Right cardiac atrium (tissue), 5 donors: ENCODE measurements around the gene GLRX3. TPM values are rescaled to one million over a fixed set of nuclear protein-coding genes. Genes with fewer than 3 reads are reported as not detected.
"Not testable (repeated sequence)": the region's sequence is repeated elsewhere in the genome, so short reads cannot be mapped to it uniquely, and the experiment has no call there.

Experiments used
- ATAC-seq, 2 donors: fragments of 200-7000 bp; cut with Tn5 transposase; one replicate each; pipeline versions ENCODE4 v1.8.0 to v1.9.1; 2020; ENCODE audit warnings: moderate library complexity in 2 of 2, mild to moderate bottlenecking in 1 of 2
- DNase-seq, 3 donors: peaks; one replicate each; pipeline ENCODE4 v3.0.0-alpha.2; 2020
- H3K27ac ChIP-seq: one replicate; pipeline ENCODE4 v1.5.1; 2013; ENCODE audit warnings: mild to moderate bottlenecking, low read length, control low read depth, moderate library complexity
- H3K27me3 ChIP-seq: one replicate; pipeline ENCODE4 v1.6.1; 2013; ENCODE audit not compliant: control insufficient read depth, insufficient read depth
- H3K4me1 ChIP-seq: one replicate; pipeline ENCODE4 v1.6.1; 2013; ENCODE audit warnings: low read length; ENCODE audit not compliant: control insufficient read depth, insufficient read depth
- H3K4me3 ChIP-seq: one replicate; pipeline ENCODE4 v1.5.1; 2013; ENCODE audit warnings: low read length, control low read depth
- H3K9me3 ChIP-seq: one replicate; pipeline ENCODE4 v1.6.1; 2013; ENCODE audit warnings: low read length; ENCODE audit not compliant: control insufficient read depth
- WGBS: extraction: QIAGEN DNeasy Blood & Tissue Kit; methylation state at CpG from one replicate; pipeline ENCODE4 v1.1.7; 2013; 5-methylcytosine and 5-hydroxymethylcytosine counted together
- intact Hi-C, 4 donors: fragments of 100-400 bp; cut with DNase I; formaldehyde crosslinking; loops; one replicate each; pipeline versions ENCODE4 v1.11.0 to v1.14.0; 2022 to 2023
- polyA plus RNA-seq: library from polyadenylated mRNA; stranded (reverse); fragments of 200-250 nt; gene quantifications from one replicate; pipeline ENCODE4 v1.2.3, GENCODE V29; 2013
- total RNA-seq, 4 donors: library from RNA; stranded (reverse); fragmentation: NEBNext Ultra II Directional; extraction: Animal tissue kit (Norgen Biotek cat#: 25700); gene quantifications; one replicate each; pipeline ENCODE4 v1.2.1, GENCODE V29; 2021
- donor health status: healthy with polysubstance abuse.
- donor health status: DM: no; HTN: yes; CAD: no.
- donor health status: DM: no; HTN: no; CAD: no.
- donor health status: DM: no; HTN: yes; CAD: no; lungs with severe emphysema.
- donor health status: DM: yes; HTN: yes; CAD: no.

GLRX3 gene
- total and polyA plus RNA-seq, 5 donors: 52.8 to 62.5 (median 58.9) TPM

GRCh38 chr10:130195746-130196294 lies 59.6 kb downstream of the GLRX3 start:
- no peak overlapping the region for H3K4me3 ChIP-seq
- no peak for DNase-seq
- no peaks in the 10 kb centered on the region for H3K9me3 ChIP-seq
- no peak for ATAC-seq
- 76% methylated on average over 10 of the region's 10 CpGs for WGBS
- intact Hi-C loops: loop anchor here in 2 of 4 donors (10.0 kb wide), 2 partner anchors 1589 to 1679 kb away; no protein-coding TSS in a partner anchor
- H3K4me1 ChIP-seq: no peaks in the 10 kb centered on the region
- no peaks in the 10 kb centered on the region for H3K27me3 ChIP-seq
- no peak overlapping the region for H3K27ac ChIP-seq

GRCh38 chr10:130196511-130197487 lies 60.6 kb downstream of the GLRX3 start:
- Histone ChIP-seq H3K9me3 (no peaks in the 10 kb centered on the region), H3K27me3 (no peaks in the 10 kb centered on the region), H3K4me1 (no peaks in the 10 kb centered on the region), H3K4me3 (no peak overlapping the region), H3K27ac (no peak overlapping the region)
- intact Hi-C loops: loop anchor here in 2 of 4 donors (10.0 kb wide), 2 partner anchors 1588 to 1678 kb away; no protein-coding TSS in a partner anchor
- ATAC-seq (no peak), DNase-seq (no peak)
- WGBS: 90% methylated on average over 15 of the region's 15 CpGs

- Histone ChIP-seq H3K4me3 (no peak overlapping the region), H3K27me3 (no peaks in the 10 kb centered on the region), H3K9me3 (no peaks in the 10 kb centered on the region), H3K27ac (no peak overlapping the region), H3K4me1 (no peaks in the 10 kb centered on the region)
- intact Hi-C loops: loop anchor here in 2 of 4 donors (10.0 kb wide), 2 partner anchors 1586 to 1676 kb away; no protein-coding TSS in a partner anchor
- DNase-seq (no peak), ATAC-seq (no peak)
- 84% methylated on average over 6 of the region's 6 CpGs for WGBS
These were observed 62.5 kb downstream of the GLRX3 start for GRCh38 chr10:130198651-130199050.

- Histone ChIP-seq H3K27ac (no peak overlapping the region), H3K27me3 (no peaks in the 10 kb centered on the region), H3K9me3 (no peaks in the 10 kb centered on the region), H3K4me3 (no peak overlapping the region), H3K4me1 (no peaks in the 10 kb centered on the region)
- DNase-seq (no peak), ATAC-seq (no peak)
- 74% methylated on average over 26 of the region's 26 CpGs for WGBS
- intact Hi-C loops: no loop called here
These were observed 64.2 kb downstream of the GLRX3 start for GRCh38 chr10:130200179-130201042.

GRCh38 chr10:130201043-130201380 lies 64.8 kb downstream of the GLRX3 start:
- Histone ChIP-seq H3K4me1 (no peaks in the 10 kb centered on the region), H3K9me3 (no peaks in the 10 kb centered on the region), H3K27ac (no peak overlapping the region), H3K4me3 (no peak overlapping the region), H3K27me3 (no peaks in the 10 kb centered on the region)
- DNase-seq (no peak), ATAC-seq (no peak)
- WGBS: 87% methylated on average over 8 of the region's 8 CpGs
- intact Hi-C loops: no loop called here

- intact Hi-C loops, H3K27ac ChIP-seq, ATAC-seq, H3K27me3 ChIP-seq, DNase-seq, H3K4me3 ChIP-seq, H3K4me1 ChIP-seq, H3K9me3 ChIP-seq: not testable (repeated sequence)
- 38% methylated on average over 4 of the region's 4 CpGs for WGBS
These were observed 66.0 kb downstream of the GLRX3 start for GRCh38 chr10:130202150-130202549.

GRCh38 chr10:130202984-130203621 lies 66.9 kb downstream of the GLRX3 start:
- ATAC-seq (no peak), DNase-seq (no peak)
- WGBS: 89% methylated on average over 29 of the region's 29 CpGs

GRCh38 chr10:130203626-130204025 lies 67.4 kb downstream of the GLRX3 start:
- H3K4me1 ChIP-seq: no peaks in the 10 kb centered on the region
- intact Hi-C loops: no loop called here
- DNase-seq: no peak
- 76% methylated on average over 18 of the region's 18 CpGs for WGBS
- ATAC-seq: no peak
- H3K9me3 ChIP-seq: no peaks in the 10 kb centered on the region
- H3K27me3 ChIP-seq: no peaks in the 10 kb centered on the region
- no peak overlapping the region for H3K4me3 ChIP-seq
- H3K27ac ChIP-seq: no peak overlapping the region

More at GRCh38 chr10:130202984-130203621, 66.9 kb downstream of the GLRX3 start:
- H3K27me3 ChIP-seq: no peaks in the 10 kb centered on the region
- no peak overlapping the region for H3K4me3 ChIP-seq
- no peak overlapping the region for H3K27ac ChIP-seq
- no peaks in the 10 kb centered on the region for H3K9me3 ChIP-seq
- no peaks in the 10 kb centered on the region for H3K4me1 ChIP-seq
- intact Hi-C loops: no loop called here

GRCh38 chr10:130206216-130206737 lies 70.1 kb downstream of the GLRX3 start:
- no peak overlapping the region for H3K4me3 ChIP-seq
- WGBS: 79% methylated on average over 14 of the region's 14 CpGs
- intact Hi-C loops: no loop called here
- no peak for ATAC-seq
- H3K4me1 ChIP-seq: no peaks in the 10 kb centered on the region
- no peaks in the 10 kb centered on the region for H3K9me3 ChIP-seq
- H3K27me3 ChIP-seq: no peaks in the 10 kb centered on the region
- DNase-seq: no peak
- no peak overlapping the region for H3K27ac ChIP-seq

GRCh38 chr10:130207205-130207604 lies 71.0 kb downstream of the GLRX3 start:
- no peak for ATAC-seq

More at GRCh38 chr10:130207205-130207604, 71.0 kb downstream of the GLRX3 start:
- 58% methylated on average over 3 of the region's 3 CpGs for WGBS
- Histone ChIP-seq H3K27me3 (no peaks in the 10 kb centered on the region), H3K27ac (no peak overlapping the region), H3K4me1 (no peaks in the 10 kb centered on the region), H3K4me3 (no peak overlapping the region), H3K9me3 (no peaks in the 10 kb centered on the region)
- no peak for DNase-seq
- intact Hi-C loops: no loop called here
